Transverse colon (tissue), 4 donors: ENCODE results near the gene TRANK1.

Experiments used
- CTCF ChIP-seq, 5 experiments: fragments of 200-600 bp in 3 of 5; fragments of 450-650 bp in 2 of 5; sonication (generic) in 3 of 5; IDR thresholded peaks; 1 replicate in 2 of 5; 2 replicates in 3 of 5; pipeline ENCODE4 v1.5.1; 2016 to 2017; ENCODE audit warnings: antibody characterized with exemption in 5 of 5, inconsistent platforms in 3 of 5, mild to moderate bottlenecking in 2 of 5, moderate library complexity in 1 of 5
- EP300 ChIP-seq: sonication (generic); formaldehyde crosslinking; IDR thresholded peaks from one replicate; pipeline ENCODE4 v1.6.1; 2017; ENCODE audit warnings: antibody characterized with exemption, low read depth
- POLR2AphosphoS5 ChIP-seq, 3 donors: sonication (generic); formaldehyde crosslinking; IDR thresholded peaks; one replicate each; pipeline ENCODE4 v1.6.1; 2016; ENCODE audit warnings: antibody characterized with exemption in 3 of 3

GRCh38 chr3:36864180-36865053 is 80.4 kb downstream of the TRANK1 start:
- TF ChIP-seq CTCF (IDR thresholded peaks at IDR 0.05) (no peak), POLR2AphosphoS5 (IDR thresholded peaks at IDR 0.05) (no peak), EP300 (no peak)
